ENCODE measurements around the gene UBXN1. TPM values are rescaled to one million over a fixed set of nuclear protein-coding genes. Genes with fewer than 3 reads are reported as not detected.
"Not testable (repeated sequence)": the region's sequence is repeated elsewhere in the genome, so short reads cannot be mapped to it uniquely, and the experiment has no call there.

Gene UBXN1
- total RNA-seq, 1 donor: 70.7 TPM

DNA sequence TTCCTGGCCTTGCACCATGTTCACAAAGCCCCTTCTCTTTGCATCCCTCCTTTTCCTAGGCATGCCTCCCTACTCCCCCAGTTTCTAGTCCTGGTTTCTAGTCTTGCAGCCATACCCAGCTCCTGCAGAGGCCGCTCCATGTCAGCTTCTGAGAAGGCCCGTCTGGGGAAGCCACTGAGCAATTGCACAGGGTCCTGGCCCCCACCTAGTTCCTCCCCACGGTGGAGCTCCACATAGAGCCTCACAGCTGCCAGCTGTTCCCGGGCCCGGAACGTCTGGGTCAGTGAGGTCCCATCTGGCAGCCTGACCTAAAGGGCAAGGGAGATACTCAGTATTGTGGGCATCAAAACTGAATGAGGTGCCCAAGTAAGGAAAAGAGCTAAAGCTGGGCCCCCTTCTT, 2.2 kb downstream of the UBXN1 start:
- TF ChIP-seq, protein P1, sequence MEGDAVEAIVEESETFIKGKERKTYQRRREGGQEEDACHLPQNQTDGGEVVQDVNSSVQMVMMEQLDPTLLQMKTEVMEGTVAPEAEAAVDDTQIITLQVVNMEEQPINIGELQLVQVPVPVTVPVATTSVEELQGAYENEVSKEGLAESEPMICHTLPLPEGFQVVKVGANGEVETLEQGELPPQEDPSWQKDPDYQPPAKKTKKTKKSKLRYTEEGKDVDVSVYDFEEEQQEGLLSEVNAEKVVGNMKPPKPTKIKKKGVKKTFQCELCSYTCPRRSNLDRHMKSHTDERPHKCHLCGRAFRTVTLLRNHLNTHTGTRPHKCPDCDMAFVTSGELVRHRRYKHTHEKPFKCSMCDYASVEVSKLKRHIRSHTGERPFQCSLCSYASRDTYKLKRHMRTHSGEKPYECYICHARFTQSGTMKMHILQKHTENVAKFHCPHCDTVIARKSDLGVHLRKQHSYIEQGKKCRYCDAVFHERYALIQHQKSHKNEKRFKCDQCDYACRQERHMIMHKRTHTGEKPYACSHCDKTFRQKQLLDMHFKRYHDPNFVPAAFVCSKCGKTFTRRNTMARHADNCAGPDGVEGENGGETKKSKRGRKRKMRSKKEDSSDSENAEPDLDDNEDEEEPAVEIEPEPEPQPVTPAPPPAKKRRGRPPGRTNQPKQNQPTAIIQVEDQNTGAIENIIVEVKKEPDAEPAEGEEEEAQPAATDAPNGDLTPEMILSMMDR (IDR thresholded peaks at IDR 0.05; ENCODE audit: insufficient read depth, low read length): no peak
- H3K4me3 ChIP-seq (ENCODE audit: low read depth, low read length): no peak overlapping the region
- DNase-seq (ENCODE audit: low read depth): no peak

DNA sequence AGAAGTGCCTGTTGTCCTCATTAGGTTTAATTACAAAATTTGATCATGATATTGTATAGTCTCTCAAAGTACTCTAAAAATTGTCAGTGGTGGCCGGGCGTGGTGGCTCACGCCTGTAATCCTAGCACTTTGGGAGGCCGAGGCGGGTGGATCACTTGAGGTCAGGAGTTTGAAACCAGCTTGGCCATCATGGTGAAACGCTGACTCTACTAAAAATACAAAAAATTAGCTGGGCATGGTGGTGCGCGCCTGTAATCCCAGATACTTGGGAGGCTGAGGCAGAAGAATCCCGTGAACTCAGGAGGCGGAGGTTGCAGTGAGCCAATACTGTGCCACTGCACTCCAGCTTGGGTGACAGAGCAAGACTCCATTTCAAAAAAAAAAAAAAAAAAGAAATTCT, 3.5 kb downstream of the UBXN1 start:
- not testable (repeated sequence) for H3K4me3 ChIP-seq (ENCODE audit: low read depth, low read length); DNase-seq (ENCODE audit: low read depth)

DNA sequence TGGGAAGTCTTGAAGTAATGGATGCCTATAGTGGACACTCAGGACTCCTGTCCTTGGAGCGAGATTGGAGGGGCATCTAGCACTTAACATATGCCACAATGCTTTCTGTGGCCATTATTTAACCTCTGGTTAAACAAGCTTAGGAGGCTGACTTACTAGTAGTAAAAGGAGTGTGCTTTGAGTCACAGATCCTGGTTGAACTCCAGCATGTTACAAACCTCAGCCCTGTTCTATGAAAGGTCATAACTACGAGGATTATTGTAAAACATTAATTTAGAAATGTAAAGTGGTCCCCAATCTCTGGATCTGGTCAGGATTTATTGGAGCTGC, 5.7 kb downstream of the UBXN1 start:
- no peak overlapping the region for H3K4me3 ChIP-seq (ENCODE audit: low read depth, low read length)
- TF ChIP-seq, protein P1 (IDR thresholded peaks at IDR 0.05; ENCODE audit: insufficient read depth, low read length): no peak
- DNase-seq (ENCODE audit: low read depth): no peak

DNA sequence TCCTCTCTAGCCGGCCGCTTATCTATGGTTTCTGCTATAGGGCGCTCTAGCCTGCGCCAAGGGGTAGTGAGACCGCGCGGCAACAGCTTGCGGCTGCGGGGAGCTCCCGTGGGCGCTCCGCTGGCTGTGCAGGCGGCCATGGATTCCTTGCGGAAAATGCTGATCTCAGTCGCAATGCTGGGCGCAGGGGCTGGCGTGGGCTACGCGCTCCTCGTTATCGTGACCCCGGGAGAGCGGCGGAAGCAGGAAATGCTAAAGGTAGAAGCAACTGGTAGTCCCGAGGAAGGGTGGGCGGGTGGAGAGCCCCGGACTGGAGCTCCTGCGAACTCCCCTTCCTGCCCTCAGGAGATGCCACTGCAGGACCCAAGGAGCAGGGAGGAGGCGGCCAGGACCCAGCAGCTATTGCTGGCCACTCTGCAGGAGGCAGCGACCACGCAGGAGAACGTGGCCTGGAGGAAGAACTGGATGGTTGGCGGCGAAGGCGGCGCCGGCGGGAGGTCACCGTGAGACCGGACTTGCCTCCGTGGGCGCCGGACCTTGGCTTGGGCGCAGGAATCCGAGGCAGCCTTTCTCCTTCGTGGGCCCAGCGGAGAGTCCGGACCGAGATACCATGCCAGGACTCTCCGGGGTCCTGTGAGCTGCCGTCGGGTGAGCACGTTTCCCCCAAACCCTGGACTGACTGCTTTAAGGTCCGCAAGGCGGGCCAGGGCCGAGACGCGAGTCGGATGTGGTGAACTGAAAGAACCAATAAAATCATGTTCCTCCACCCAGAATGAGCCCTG, 7.1 kb downstream of the UBXN1 start, which contains the start of the genes LBHD1 and UQCC3:
Gene LBHD1, minus strand, starts transcription at position 660 of the 782 bp plus-strand sequence. CDS start 2,236 bp downstream, outside the sequence.
Gene UQCC3, plus strand, starts transcription at position 66 of the 782 bp plus-strand sequence. Its CDS starts 73 bp downstream, at position 139.
- peak within 1 kb of the TSS; percentile 91 for H3K4me3 ChIP-seq (ENCODE audit: low read depth, low read length)
- DNase-seq (ENCODE audit: low read depth): peak; percentile 90
- TF ChIP-seq, protein P1 (IDR thresholded peaks at IDR 0.05; ENCODE audit: insufficient read depth, low read length): no peak

DNA sequence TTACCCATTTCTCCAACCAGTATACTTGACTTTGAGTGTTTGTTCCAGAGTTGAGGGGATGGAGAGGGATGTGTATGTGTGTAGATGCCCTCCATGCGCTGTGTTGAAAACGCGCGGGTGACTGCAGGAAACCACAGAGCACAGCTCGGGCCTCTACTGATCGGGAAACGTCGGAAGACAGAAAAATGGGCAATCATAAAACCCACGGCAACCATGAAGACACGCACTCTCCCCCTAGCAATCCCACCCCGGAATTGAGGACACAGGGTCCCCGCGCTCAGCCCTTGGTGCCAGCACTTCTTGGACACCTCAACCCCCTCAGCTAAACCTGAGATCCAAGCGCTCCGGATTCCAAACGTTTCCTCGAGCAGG, 7.7 kb downstream of the UBXN1 start:
- no peak for DNase-seq (ENCODE audit: low read depth)
- TF ChIP-seq, protein P1 (IDR thresholded peaks at IDR 0.05; ENCODE audit: insufficient read depth, low read length): no peak

DNA sequence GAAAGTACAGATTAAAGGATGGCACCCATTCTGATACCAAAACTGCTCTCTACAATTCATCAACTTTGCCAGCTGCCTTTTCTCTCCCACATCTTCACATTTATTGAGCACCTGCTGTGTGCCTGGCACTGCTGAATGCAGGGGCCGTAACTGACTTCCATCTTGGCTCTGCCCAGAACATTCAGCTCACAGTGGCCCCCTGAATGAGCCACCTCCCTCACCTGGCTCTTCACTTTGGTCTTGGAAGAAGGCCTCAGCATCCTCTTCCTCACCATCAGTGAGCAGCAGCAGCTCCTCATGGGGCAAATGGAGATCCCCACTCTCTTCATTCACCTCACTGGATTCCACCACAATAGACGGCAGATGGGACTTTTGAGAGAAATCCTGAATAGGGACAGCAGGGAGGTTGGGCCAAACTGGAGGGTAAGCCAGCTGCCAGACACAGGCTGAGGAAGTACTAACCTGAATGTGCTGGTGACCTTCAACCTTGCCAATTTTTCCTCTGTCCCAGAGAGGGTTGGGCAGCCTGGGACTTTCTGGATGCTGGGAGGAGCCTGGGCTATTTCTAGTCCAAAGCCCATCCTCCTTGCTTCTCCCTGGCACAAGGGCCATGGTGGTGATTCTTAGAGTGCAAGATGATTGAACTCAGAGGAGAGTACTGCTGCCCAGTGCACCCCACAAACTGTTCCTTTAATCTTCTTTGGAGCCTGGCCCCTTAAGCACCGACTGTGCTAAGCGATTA, 9.3 kb downstream of the UBXN1 start:
- no peak for DNase-seq (ENCODE audit: low read depth)
- TF ChIP-seq, protein P1 (IDR thresholded peaks at IDR 0.05; ENCODE audit: insufficient read depth, low read length): no peak
- H3K4me3 ChIP-seq (ENCODE audit: low read depth, low read length): no peak overlapping the region

More for the DNA sequence above, 7.7 kb downstream of the UBXN1 start:
- H3K4me3 ChIP-seq (ENCODE audit: low read depth, low read length): peak overlapping the region; percentile 91

DNA sequence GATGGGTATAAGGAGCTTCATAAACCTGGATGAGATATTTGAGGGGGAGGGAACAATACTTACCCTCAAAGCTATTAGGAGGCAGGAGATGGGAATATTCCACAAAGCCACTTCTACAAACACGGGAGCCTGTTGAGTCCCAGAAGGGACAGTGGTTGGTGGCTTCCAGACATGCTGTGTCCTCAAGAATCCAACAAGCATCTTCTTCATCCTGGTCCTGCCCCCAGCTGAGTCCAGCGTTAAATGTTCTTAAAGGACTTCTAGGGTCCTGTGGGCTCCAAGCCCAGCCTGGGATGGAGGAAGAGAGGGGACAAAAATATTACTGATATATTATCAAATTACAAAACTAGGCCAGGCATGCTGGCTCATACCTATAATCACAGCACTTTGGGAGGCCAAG, 11.4 kb downstream of the UBXN1 start:
- peak overlapping the region; percentile 97 for H3K4me3 ChIP-seq (ENCODE audit: low read depth, low read length)
- TF ChIP-seq, protein P1 (IDR thresholded peaks at IDR 0.05; ENCODE audit: insufficient read depth, low read length): no peak
- DNase-seq (ENCODE audit: low read depth): no peak
